ENCODE data around the gene CERCAM.

- TF ChIP-seq PATZ1 (CRISPR knock-in tag; IDR thresholded peaks at IDR 0.05; ENCODE audit: borderline replicate concordance) (no peak), OSR1 (CRISPR knock-in tag; IDR thresholded peaks at IDR 0.05) (no peak), TOX (CRISPR knock-in tag; IDR thresholded peaks at IDR 0.05; ENCODE audit: borderline replicate concordance) (no peak), ZFP30 (CRISPR knock-in tag; IDR thresholded peaks at IDR 0.05) (no peak), RARB (CRISPR knock-in tag; IDR thresholded peaks at IDR 0.05) (no peak), GLIS3 (CRISPR knock-in tag; IDR thresholded peaks at IDR 0.05) (no peak), CSRNP3 (CRISPR knock-in tag; IDR thresholded peaks at IDR 0.05) (no peak), CREB5 (CRISPR knock-in tag; IDR thresholded peaks at IDR 0.05; ENCODE audit: low read depth) (no peak), ZFP3 (CRISPR knock-in tag; IDR thresholded peaks at IDR 0.05) (no peak)
These were observed 8.9 kb downstream of the CERCAM start for GRCh38 chr9:128429513-128430086.
